ENCODE measurements around the gene CAMK2B.
A peak's percentile ranks its signal among the peaks of the same experiment; 100 is the strongest.

CAMK2B gene

DNA sequence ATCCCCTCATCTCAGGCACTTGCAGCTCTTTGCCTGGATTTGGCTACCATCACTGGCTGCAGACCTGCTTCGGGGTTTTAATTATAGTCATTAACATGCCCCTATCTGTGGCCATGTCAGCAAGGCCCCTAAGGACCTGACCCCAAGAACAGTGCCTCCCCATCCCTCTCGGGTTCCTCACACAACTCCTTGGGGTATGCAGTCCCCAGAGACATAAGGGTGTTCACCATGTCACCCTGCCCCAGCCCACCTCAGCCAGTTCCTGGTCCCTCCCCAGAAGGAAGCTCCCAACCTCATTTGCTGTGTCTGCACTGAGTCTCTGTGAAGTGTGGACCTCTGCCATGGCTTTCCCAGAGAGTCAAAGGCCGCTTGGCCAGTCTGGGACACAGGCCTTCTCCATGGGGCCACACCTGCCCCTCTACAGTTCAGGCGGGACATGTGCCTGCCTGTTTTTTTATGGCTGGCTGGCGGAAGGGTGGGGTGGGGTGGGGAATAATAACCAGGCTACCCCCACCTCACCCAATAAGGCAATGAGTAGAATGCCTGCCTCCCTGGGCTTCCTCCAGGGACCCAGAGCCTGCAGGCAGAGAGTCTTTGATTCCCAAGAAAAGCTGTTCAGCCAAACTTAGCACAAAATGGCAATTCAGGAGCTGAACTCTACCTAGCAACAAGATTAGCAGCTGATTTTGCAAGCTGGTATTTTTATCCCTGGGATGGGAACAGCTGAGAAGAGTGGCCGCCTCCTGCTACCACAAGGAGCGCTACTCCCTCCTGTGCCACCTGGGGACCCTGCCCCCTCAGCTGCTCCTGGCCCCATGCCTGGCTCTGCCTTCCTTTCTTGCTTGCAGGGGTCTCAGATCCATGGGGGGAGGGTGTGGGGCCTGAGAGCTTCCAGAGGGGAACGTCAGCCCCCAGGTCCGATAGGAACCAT lies 23.7 kb upstream of the CAMK2B start:
- no peak overlapping the region for H3K4me3 ChIP-seq (ENCODE audit: low read depth, low read length, poor library complexity, severe bottlenecking)
- H3K27ac ChIP-seq (ENCODE audit: low read depth, low read length, poor library complexity, severe bottlenecking) = no peak overlapping the region
- no peak for TF ChIP-seq EZH2 (IDR thresholded peaks at IDR 0.05; ENCODE audit: borderline replicate concordance, low read length)
- TF ChIP-seq, protein P1, sequence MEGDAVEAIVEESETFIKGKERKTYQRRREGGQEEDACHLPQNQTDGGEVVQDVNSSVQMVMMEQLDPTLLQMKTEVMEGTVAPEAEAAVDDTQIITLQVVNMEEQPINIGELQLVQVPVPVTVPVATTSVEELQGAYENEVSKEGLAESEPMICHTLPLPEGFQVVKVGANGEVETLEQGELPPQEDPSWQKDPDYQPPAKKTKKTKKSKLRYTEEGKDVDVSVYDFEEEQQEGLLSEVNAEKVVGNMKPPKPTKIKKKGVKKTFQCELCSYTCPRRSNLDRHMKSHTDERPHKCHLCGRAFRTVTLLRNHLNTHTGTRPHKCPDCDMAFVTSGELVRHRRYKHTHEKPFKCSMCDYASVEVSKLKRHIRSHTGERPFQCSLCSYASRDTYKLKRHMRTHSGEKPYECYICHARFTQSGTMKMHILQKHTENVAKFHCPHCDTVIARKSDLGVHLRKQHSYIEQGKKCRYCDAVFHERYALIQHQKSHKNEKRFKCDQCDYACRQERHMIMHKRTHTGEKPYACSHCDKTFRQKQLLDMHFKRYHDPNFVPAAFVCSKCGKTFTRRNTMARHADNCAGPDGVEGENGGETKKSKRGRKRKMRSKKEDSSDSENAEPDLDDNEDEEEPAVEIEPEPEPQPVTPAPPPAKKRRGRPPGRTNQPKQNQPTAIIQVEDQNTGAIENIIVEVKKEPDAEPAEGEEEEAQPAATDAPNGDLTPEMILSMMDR (IDR thresholded peaks at IDR 0.05; ENCODE audit: low read length) = no peak
- H2AFZ ChIP-seq (ENCODE audit: low read length) = no peak overlapping the region
- H3K9me3 ChIP-seq (ENCODE audit: low read length) = no peaks in the 10 kb centered on the region
- H3F3A ChIP-seq (ENCODE audit: insufficient read depth, low read length) = no peaks in the 10 kb centered on the region
- H3K9me2 ChIP-seq (ENCODE audit: low read depth, low read length) = no peaks in the 10 kb centered on the region
- no peaks in the 10 kb centered on the region for H3K4me1 ChIP-seq (ENCODE audit: insufficient read depth, low read length, severe bottlenecking)
- H3K79me2 ChIP-seq (ENCODE audit: insufficient read depth, low read length) = no peaks in the 10 kb centered on the region
- no peaks in the 10 kb centered on the region for H3K36me3 ChIP-seq (ENCODE audit: insufficient read depth, low read length)
- no peaks in the 10 kb centered on the region for H4K20me1 ChIP-seq (ENCODE audit: insufficient read depth, low read length)
- no peak overlapping the region for H3K4me2 ChIP-seq (ENCODE audit: low read length)
- H3K9ac ChIP-seq (ENCODE audit: low read length) = no peak overlapping the region
- H3K27me3 ChIP-seq (ENCODE audit: insufficient read depth, low read length) = no peaks in the 10 kb centered on the region; the same call in 1 of the 2 replicates

DNA sequence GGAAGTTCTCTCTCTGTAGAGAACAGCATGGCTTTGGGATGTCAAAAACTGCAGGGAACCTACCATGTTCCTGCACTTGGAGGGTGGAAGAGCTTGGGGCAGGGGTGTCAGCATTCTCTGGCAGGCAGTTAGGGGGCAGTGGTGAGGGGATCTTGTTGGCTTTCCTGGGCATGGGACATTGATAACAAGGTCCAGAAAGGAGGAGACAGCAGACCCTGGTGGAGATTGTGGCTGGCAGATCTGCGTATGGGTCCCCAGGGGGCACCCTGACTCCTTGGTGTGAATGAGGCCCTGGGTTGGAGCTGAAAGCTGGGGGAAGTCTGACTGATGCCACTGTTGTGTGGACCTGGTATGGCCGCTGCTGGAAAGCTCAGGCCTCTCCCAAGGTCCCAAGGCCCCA lies 22.9 kb upstream of the CAMK2B start:
- H3K36me3 ChIP-seq (ENCODE audit: insufficient read depth, low read length) = no peaks in the 10 kb centered on the region
- H3K9me3 ChIP-seq (ENCODE audit: low read length) = no peaks in the 10 kb centered on the region
- H3K27me3 ChIP-seq (ENCODE audit: insufficient read depth, low read length) = no peaks in the 10 kb centered on the region; the same call in 1 of the 2 replicates
- no peak overlapping the region for H3K27ac ChIP-seq (ENCODE audit: low read depth, low read length, poor library complexity, severe bottlenecking)
- no peaks in the 10 kb centered on the region for H3F3A ChIP-seq (ENCODE audit: insufficient read depth, low read length)
- H3K79me2 ChIP-seq (ENCODE audit: insufficient read depth, low read length) = no peaks in the 10 kb centered on the region
- no peaks in the 10 kb centered on the region for H3K4me1 ChIP-seq (ENCODE audit: insufficient read depth, low read length, severe bottlenecking)
- TF ChIP-seq, protein P1 (IDR thresholded peaks at IDR 0.05; ENCODE audit: low read length) = peak; percentile 67
- TF ChIP-seq EZH2 (IDR thresholded peaks at IDR 0.05; ENCODE audit: borderline replicate concordance, low read length) = no peak
- H2AFZ ChIP-seq (ENCODE audit: low read length) = no peak overlapping the region
- H3K4me3 ChIP-seq (ENCODE audit: low read depth, low read length, poor library complexity, severe bottlenecking) = no peak overlapping the region
- no peak overlapping the region for H3K4me2 ChIP-seq (ENCODE audit: low read length)
- H3K9me2 ChIP-seq (ENCODE audit: low read depth, low read length) = no peaks in the 10 kb centered on the region
- no peak overlapping the region for H3K9ac ChIP-seq (ENCODE audit: low read length)
- no peaks in the 10 kb centered on the region for H4K20me1 ChIP-seq (ENCODE audit: insufficient read depth, low read length)

DNA sequence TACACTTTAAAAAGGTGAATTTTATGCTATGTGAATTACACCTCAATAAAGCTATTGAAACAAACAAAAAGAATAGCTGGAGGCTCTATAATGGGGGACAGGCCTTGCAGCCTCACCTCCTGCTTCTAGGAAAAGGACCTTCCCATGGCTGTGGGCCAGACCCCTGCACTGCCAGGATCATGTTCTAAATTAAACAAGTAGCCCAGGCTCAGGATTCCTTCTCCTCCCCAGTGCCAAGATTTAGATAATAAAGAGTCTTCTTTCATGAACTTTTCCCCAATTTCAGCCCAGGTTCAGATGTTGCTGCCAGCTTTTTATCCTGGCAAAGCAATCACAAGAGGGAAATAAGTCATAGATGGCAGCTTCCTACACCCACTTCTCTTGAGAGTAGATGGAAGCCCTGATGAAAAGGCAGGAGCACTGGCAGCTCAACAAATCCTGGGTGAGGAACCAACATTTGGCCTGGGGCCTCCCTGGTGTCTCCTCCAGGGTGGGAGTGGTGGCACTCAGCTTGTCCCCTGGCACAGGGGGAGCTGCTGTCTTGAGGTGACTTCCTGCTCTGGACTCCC lies 22.2 kb upstream of the CAMK2B start:
- H3K27me3 ChIP-seq (ENCODE audit: insufficient read depth, low read length) = peaks cover 3% of the 10 kb centered on the region; the same call in 1 of the 2 replicates
- no peaks in the 10 kb centered on the region for H4K20me1 ChIP-seq (ENCODE audit: insufficient read depth, low read length)
- no peaks in the 10 kb centered on the region for H3K9me3 ChIP-seq (ENCODE audit: low read length)
- H3F3A ChIP-seq (ENCODE audit: insufficient read depth, low read length) = no peaks in the 10 kb centered on the region
- H3K4me2 ChIP-seq (ENCODE audit: low read length) = no peak overlapping the region
- no peaks in the 10 kb centered on the region for H3K79me2 ChIP-seq (ENCODE audit: insufficient read depth, low read length)
- TF ChIP-seq, protein P1 (IDR thresholded peaks at IDR 0.05; ENCODE audit: low read length) = no peak
- no peak for TF ChIP-seq EZH2 (IDR thresholded peaks at IDR 0.05; ENCODE audit: borderline replicate concordance, low read length)
- no peak overlapping the region for H3K9ac ChIP-seq (ENCODE audit: low read length)
- H2AFZ ChIP-seq (ENCODE audit: low read length) = no peak overlapping the region
- H3K4me3 ChIP-seq (ENCODE audit: low read depth, low read length, poor library complexity, severe bottlenecking) = no peak overlapping the region
- no peak overlapping the region for H3K27ac ChIP-seq (ENCODE audit: low read depth, low read length, poor library complexity, severe bottlenecking)
- no peaks in the 10 kb centered on the region for H3K4me1 ChIP-seq (ENCODE audit: insufficient read depth, low read length, severe bottlenecking)
- H3K36me3 ChIP-seq (ENCODE audit: insufficient read depth, low read length) = no peaks in the 10 kb centered on the region
- no peaks in the 10 kb centered on the region for H3K9me2 ChIP-seq (ENCODE audit: low read depth, low read length)
